OCI-LY1 (cell line): ENCODE data around the gene ZNF546.

Experiments
- H2AFZ ChIP-seq: fragments of 200-600 bp; sonication (generic), shearing (Covaris generic); 2 replicates; pipeline ENCODE4 v1.6.0; 2014; ENCODE audit warnings: antibody characterized with exemption, mild to moderate bottlenecking, low read length
- H3F3A ChIP-seq: fragments of 200-600 bp; sonication (generic), shearing (Covaris generic); 2 replicates; pipeline ENCODE4 v1.6.0; 2014; ENCODE audit warnings: mild to moderate bottlenecking, antibody characterized with exemption, low read length, moderate library complexity; ENCODE audit not compliant: insufficient read depth
- H3K27ac ChIP-seq: fragments of 200-600 bp; sonication (generic); 2 replicates; pipeline ENCODE4 v1.5.1; 2014; ENCODE audit warnings: low read length, mixed run types, mild to moderate bottlenecking, low read depth; ENCODE audit not compliant: poor library complexity, severe bottlenecking
- H3K27me3 ChIP-seq: fragments of 200-600 bp; sonication (generic); 2 replicates; pipeline ENCODE4 v1.6.0; 2014; ENCODE audit warnings: antibody characterized with exemption, mild to moderate bottlenecking, low read length, moderate library complexity; ENCODE audit not compliant: insufficient read depth
- H3K36me3 ChIP-seq: fragments of 200-600 bp; sonication (generic); 2 replicates; pipeline ENCODE4 v1.6.1; 2014; ENCODE audit warnings: mild to moderate bottlenecking, antibody characterized with exemption, low read length, moderate library complexity, mixed read lengths; ENCODE audit not compliant: insufficient read depth
- H3K4me1 ChIP-seq: fragments of 200-600 bp; sonication (generic); 2 replicates; pipeline ENCODE4 v1.5.1; 2014; ENCODE audit warnings: mild to moderate bottlenecking, low read length, moderate library complexity; ENCODE audit not compliant: insufficient read depth, severe bottlenecking
- H3K4me2 ChIP-seq: fragments of 200-600 bp; sonication (generic), shearing (Covaris generic); 2 replicates; pipeline ENCODE4 v1.6.1; 2014; ENCODE audit warnings: low read length
- H3K4me3 ChIP-seq: fragments of 200-600 bp; sonication (generic); 2 replicates; pipeline ENCODE4 v1.5.1; 2014; ENCODE audit warnings: low read length, low read depth, mild to moderate bottlenecking, mixed read lengths; ENCODE audit not compliant: poor library complexity, severe bottlenecking
- H3K79me2 ChIP-seq: fragments of 200-600 bp; shearing (Covaris generic); 2 replicates; pipeline ENCODE4 v1.6.1; 2016; ENCODE audit warnings: mixed run types, low read length, mixed read lengths; ENCODE audit not compliant: insufficient read depth
- H3K9ac ChIP-seq: fragments of 200-600 bp; sonication (generic), shearing (Covaris generic); 2 replicates; pipeline ENCODE4 v1.6.1; 2014; ENCODE audit warnings: mild to moderate bottlenecking, low read length, mixed read lengths
- H3K9me2 ChIP-seq: fragments of 200-600 bp; sonication (generic), shearing (Covaris generic); 2 replicates; pipeline ENCODE4 v1.6.1; 2014; ENCODE audit warnings: low read depth, mild to moderate bottlenecking, low read length, mixed read lengths
- H3K9me3 ChIP-seq: fragments of 200-600 bp; shearing (Covaris generic); 2 replicates; pipeline ENCODE4 v1.6.1; 2014; ENCODE audit warnings: low read length, mixed read lengths
- H4K20me1 ChIP-seq: fragments of 200-600 bp; sonication (generic), shearing (Covaris generic); 2 replicates; pipeline ENCODE4 v1.6.0; 2016; ENCODE audit warnings: mild to moderate bottlenecking, low read length; ENCODE audit not compliant: insufficient read depth
- EZH2 ChIP-seq: fragments of 200-600 bp; sonication (generic), shearing (Covaris generic); IDR thresholded peaks from 2 replicates; pipeline ENCODE4 v1.8.0; 2017; ENCODE audit warnings: borderline replicate concordance, mixed run types, mild to moderate bottlenecking, antibody characterized with exemption, low read length, moderate library complexity, mixed read lengths
- TF ChIP-seq, protein P1 (sequence below): fragments of 200-600 bp; sonication (generic), shearing (Covaris generic); IDR thresholded peaks from 2 replicates; pipeline ENCODE4 v1.5.1; 2017; ENCODE audit warnings: mild to moderate bottlenecking, antibody characterized with exemption, low read length, moderate library complexity, mixed read lengths

The ZNF546 gene

DNA sequence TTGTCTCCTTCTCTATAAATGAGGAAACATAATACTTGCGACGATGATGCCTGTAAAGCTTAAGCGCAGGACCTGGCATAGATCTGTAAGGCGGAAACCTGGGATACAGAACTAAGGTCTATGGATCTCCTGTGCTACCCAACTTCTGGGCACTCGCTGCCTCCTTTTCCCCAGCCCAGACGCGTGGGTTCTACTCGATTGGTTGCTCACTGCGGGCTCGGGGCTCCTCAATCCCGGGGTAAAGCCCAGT, 26.5 kb upstream of the ZNF546 start:
- Histone ChIP-seq H3F3A (no peaks in the 10 kb centered on the region), H2AFZ (no peak overlapping the region), H3K9ac (peak overlapping the region; percentile 84), H3K27ac (peak overlapping the region; percentile 89), H3K36me3 (peaks cover 33% of the 10 kb centered on the region), H4K20me1 (no peaks in the 10 kb centered on the region), H3K27me3 (no peaks in the 10 kb centered on the region), H3K9me2 (no peaks in the 10 kb centered on the region), H3K79me2 (peaks cover 13% of the 10 kb centered on the region), H3K4me1 (peaks cover 48% of the 10 kb centered on the region), H3K4me3 (peak overlapping the region; percentile 70), H3K9me3 (no peaks in the 10 kb centered on the region), H3K4me2 (peak overlapping the region; percentile 87)
- TF ChIP-seq, protein P1, sequence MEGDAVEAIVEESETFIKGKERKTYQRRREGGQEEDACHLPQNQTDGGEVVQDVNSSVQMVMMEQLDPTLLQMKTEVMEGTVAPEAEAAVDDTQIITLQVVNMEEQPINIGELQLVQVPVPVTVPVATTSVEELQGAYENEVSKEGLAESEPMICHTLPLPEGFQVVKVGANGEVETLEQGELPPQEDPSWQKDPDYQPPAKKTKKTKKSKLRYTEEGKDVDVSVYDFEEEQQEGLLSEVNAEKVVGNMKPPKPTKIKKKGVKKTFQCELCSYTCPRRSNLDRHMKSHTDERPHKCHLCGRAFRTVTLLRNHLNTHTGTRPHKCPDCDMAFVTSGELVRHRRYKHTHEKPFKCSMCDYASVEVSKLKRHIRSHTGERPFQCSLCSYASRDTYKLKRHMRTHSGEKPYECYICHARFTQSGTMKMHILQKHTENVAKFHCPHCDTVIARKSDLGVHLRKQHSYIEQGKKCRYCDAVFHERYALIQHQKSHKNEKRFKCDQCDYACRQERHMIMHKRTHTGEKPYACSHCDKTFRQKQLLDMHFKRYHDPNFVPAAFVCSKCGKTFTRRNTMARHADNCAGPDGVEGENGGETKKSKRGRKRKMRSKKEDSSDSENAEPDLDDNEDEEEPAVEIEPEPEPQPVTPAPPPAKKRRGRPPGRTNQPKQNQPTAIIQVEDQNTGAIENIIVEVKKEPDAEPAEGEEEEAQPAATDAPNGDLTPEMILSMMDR: no peak
- no peak for TF ChIP-seq EZH2

DNA sequence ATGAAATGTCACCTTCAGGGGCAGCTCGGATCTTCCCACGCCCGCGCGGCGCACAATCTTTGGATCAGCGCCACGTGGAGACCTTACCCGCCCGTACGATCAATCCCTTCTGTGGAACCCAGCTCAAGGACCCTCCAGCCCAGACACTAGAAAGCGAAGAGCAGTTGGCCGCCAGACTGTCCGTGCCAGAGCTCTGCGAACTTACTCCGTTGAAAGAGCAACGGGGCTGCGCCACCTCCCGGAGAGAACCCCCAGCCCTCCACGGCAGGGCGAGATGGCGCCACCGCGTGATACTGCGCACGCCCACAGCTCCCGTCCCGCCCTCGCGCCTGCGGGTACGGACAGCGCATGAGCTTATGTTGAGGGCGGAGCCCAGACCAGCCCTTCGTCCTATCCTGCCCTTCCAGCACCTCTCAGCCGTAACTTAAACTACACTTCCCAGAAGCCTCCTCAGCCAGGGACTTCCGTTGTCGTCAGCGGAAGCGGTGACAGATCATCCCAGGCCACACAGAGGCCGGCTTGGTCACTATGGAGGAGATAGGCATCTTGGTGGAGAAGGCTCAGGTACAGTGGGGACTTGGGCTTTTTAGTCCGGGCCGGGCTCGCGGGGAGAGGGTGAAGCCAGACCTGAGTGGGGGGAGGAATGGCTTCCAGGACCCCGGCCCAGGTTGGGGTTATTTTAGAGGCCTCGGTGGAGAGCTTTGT, 26.0 kb upstream of the ZNF546 start, which contains the start of gene PSMC4:
Gene PSMC4, plus strand, starts transcription at position 491 of the 705 bp plus-strand sequence. Its CDS starts 38 bp downstream, at position 529.
- H3K4me3 ChIP-seq: peak within 1 kb of the TSS; percentile 70
- no peaks in the 10 kb centered on the region for H3K9me2 ChIP-seq
- no peaks in the 10 kb centered on the region for H4K20me1 ChIP-seq
- peaks cover 48% of the 10 kb centered on the region for H3K4me1 ChIP-seq
- no peaks in the 10 kb centered on the region for H3F3A ChIP-seq
- H3K9ac ChIP-seq: peak within 1 kb of the TSS; percentile 84
- no peak within 1 kb of the TSS for H2AFZ ChIP-seq
- no peaks in the 10 kb centered on the region for H3K9me3 ChIP-seq
- TF ChIP-seq EZH2: no peak
- TF ChIP-seq, protein P1: peak; percentile 97
- H3K79me2 ChIP-seq: peaks cover 13% of the 10 kb centered on the region
- H3K36me3 ChIP-seq: peaks cover 38% of the 10 kb centered on the region
- H3K27me3 ChIP-seq: no peaks in the 10 kb centered on the region
- peak within 1 kb of the TSS; percentile 89 for H3K27ac ChIP-seq
- peak within 1 kb of the TSS; percentile 98 for H3K4me2 ChIP-seq

DNA sequence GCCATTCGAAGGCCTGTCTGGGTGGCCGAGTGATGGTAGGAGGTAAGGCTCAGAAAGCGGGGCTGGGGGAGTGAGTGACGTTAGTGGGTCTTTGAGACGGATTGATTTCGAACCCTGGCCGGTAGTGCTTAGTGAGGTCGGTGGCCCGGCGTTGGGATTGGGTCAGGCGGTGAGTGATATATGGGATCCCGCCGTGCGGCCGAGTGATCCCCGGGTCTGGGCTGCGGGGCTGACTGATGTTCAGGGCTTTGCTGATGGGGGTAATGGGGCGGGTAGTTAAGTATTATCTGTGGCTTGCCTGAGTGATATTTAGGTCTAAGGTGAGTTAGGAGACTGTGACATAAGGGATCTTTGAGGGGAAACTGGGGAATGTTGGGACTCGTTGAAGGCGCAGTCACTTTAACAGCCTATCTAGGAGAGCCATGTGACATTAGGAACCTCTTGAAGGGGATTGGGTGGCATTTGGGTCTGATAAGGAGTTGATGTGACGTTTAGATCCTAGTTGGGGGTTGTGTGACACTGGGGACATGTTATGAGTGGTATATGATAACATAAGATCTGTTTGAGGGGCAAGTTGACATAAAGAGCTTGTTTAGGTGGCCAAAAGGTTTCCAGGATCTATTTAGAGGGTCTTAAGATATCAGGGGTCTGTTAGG, 25.4 kb upstream of the ZNF546 start:
- Histone ChIP-seq H3K9me2 (no peaks in the 10 kb centered on the region), H3K4me3 (peak overlapping the region; percentile 70), H3K79me2 (peaks cover 13% of the 10 kb centered on the region), H3K9me3 (no peaks in the 10 kb centered on the region), H3K9ac (peak overlapping the region; percentile 69), H2AFZ (no peak overlapping the region), H3K36me3 (peaks cover 41% of the 10 kb centered on the region), H3K4me1 (peaks cover 45% of the 10 kb centered on the region), H3F3A (no peaks in the 10 kb centered on the region), H3K27me3 (no peaks in the 10 kb centered on the region), H3K27ac (peak overlapping the region; percentile 3), H4K20me1 (no peaks in the 10 kb centered on the region), H3K4me2 (peak overlapping the region; percentile 98)
- TF ChIP-seq, protein P1: no peak
- TF ChIP-seq EZH2: no peak
